HG02870 (cell line): ENCODE results near the gene PTGER1.

ENCODE experiments used
- ATAC-seq: cut with Tn5 transposase; IDR thresholded peaks from one replicate; pipeline ENCODE4 v1.9.1; 2021; ENCODE audit warnings: mild to moderate bottlenecking, moderate library complexity; ENCODE audit not compliant: unreplicated experiment

PTGER1 gene

DNA sequence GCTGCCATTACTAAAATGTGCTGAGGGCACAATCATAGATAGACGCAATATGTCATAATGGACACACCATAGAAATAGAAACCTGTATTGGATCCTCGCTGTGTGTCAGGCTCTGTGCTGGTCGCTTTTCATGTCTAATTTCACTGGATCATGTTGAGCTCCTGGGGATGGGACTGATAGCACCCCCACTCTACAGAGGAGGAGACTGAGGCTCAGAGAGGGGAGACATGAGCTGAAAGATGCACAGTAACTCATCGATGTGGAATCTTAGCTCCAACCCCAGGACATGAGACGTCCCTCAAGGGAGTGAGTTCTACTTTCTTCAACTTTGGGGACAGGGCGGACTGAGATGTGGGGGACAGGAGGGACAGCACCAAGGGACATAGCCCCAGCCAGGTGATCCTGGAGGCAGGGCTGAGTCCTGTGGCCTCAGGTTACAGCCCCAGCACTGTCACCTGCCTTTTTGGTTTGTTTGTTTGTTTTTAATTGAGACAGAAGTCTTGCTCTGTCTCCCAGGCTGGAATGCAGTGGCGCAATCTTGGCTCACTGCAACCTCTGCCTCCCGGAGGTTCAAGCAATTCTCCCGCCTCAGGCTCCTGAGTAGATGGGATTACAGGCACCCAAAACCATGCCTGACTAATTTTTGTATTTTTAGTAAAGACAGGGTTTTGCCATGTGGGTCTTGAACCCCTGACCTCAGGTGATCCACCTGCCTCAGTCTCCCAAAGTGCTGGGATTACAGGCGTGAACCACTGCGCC is 27.4 kb upstream of the PTGER1 start:
- no peak for ATAC-seq

DNA sequence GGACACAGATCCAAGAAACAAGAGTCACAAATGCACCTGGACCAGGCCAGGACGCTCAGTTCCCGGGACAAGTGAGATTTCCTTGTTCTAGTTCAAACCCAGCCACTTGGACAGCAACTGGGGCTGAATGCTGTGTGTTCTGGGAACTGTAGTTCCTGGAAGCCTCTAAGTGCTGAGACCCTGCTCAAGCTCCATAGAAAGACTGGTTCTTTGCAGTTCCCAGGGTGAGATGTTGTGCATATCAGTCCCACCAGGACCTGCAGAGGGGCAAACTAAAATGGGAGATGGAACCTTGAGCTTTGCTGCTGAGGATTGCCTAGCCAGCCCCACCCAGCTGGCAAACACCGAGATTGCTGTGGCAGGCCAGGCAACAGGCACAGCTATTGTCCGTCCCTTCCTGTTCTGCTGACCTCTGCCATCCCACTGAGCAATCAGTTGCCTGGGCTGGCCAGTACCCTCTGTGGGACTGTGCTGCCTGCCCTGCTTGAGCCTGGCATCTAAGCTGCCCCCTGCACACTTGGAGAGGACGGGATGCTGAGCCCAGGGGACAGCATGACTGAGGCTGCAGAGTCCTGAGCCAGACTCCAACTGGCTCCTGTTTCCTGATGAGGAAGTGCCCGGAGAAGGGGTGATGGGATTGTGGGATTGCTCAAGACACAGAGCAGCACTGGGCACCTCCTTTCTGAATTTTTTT is 22.2 kb upstream of the PTGER1 start:
- ATAC-seq = no peak

DNA sequence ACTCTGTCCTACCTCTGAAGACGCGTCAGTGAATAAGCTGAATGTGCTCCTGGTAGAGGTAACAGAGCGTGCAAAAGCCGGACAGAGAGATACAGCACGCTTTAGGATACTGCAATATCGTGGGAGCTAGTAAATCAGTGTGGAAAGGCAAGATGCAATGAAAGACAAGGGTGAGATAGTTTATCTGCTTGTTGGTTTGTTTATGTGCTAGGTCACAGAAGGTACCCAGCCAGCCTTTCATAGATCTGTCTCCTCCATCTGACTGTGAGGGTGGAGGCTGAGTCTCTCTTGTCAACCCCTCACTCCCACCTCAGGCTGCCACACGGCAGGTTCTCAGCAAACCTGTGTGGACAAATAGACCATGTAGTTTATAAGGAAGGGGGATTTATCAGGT is 21.7 kb upstream of the PTGER1 start:
- ATAC-seq = no peak

DNA sequence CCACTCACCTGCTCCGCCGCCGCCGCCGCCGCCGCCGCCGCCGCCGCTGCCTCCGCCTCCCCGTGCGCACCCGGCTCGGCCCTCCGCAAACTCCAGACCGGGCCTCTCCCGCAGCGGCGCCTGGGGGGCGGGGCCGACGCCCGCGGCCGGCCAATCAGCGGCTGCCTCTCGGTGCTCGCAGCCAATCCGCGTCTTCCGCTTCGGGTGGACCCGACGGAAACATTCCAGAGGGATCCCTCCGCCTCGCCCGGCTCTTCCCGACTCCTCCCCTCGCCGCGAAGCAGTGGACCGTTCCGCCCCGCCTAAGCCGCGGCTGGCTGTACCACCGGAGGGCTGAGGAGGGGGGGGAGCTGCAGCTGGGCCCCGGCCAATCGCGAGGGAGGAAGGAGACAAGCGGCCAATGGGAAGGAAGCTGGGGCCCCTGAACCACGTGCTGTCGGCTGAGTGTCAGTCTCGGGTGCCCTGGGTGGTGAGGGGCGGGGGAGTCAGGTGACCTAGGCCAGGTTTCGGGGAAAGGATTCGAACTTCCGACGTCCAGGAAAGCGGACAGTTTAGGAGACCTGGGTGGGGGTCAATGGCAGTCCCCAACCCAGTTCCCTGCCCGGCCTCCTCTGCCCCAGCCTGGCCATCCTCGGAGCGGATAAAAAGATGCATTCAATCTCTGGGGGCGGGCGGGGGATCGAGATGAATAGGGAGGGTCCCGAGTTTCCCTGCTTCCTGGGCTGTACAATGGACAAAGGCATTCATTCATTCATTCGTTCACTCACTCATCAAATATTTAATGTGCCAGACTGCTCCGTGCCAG is 21.1 kb upstream of the PTGER1 start, which contains the start of gene GIPC1:
Gene GIPC1, minus strand, starts transcription at position 99 of the 805 bp plus-strand sequence. CDS start 13,151 bp downstream, outside the sequence.
- ATAC-seq = peak; percentile 73

DNA sequence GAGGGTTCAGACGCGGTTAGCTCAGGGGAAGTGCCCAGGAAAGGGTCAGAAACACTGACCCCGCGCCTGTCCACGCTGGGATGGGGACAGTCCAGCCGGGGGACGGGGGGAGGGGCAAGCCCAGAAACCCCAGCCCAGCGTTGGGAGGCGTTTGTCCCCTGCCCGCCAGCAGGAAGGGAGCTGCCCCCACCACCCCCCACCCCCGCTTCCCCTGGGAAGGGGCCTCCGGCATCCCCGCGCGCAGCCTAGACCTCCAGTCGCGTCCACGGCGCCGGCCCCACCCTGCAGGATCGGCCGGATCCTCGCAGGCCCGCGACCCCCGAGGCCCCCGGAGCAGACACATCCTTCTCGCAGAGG is 20.5 kb upstream of the PTGER1 start:
- ATAC-seq = no peak

DNA sequence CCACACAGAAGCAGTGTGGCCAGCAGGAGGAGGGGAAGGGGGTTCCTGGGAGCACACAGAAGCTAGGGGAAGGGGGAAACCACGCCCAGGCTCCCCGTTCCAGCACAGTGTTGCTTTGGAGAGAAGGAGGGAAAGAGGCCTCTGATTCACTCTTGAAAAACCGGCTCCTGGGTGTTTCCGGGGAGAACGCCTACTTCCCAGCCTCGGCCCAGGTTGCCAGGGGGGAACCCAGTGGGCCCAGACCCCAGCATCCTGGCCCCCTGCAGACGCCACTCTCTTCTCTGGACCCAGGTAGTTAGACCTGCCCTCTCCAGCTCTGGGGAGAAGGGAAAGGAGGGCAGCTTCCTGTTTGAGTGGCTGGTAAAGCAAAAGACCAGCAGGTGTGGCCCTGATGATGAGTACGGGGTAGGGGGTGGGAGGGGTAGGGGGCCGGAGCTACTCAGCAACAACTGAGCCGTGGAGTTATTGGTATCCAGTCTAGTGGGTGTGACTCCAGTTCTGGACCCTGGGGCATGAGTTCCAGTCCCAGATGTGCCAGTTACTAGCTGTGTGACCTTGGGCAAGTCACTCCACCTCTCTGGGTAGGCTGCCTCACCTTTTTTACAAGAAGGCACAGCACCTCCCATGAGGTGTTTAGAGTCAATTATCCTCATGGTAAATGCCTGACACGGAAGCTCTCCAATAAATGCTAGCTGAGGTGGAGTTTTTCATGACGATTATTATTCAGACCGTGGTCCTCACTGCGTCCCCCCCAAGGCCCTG is 19.9 kb upstream of the PTGER1 start:
- ATAC-seq = no peak

DNA sequence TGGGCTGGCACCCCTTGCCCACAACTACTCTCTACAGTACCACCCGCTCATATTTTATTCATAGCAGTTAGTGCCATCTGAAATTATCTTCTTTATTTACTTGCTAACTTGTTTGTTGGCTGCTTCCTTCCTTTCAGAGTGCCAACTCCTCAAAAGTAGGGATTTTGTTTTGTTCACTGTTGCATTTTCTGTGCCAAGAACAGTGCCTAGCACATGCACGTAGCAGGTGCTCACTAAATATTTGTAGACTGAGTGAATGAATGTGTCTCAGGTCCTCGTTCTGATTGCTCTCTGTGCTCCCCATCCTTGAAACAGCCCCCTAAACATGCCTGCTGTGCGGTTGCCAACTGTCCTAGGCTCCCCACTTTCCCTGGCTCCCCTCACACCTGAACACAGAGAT is 19.3 kb upstream of the PTGER1 start:
- ATAC-seq = no peak

DNA sequence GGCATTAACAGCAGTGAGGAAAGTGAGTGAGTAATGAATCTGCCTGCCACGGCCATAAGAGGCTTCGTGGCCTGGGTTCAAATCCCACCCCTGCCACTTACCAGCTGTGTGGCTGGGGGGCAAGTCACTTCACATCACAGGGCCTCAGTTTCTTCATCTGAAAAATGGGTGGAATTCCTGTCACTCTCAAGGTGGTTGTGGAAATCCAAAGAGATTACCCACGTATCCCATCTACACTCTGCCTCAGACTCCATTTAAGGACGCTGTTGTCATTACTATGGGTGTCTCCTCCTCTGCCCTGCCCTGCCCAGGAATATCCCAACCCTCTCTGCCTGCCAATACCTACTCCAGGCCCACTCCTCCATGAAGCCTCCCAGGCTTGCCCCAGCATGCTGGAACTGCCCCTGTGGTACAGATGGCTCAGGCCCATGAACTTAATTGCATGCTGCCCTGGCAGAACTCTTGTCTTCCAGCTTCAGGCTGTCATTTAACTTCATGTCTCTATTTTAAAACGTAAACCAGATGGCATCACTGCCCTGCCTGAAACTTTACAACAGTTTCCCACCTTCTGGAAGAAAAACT is 17.7 kb upstream of the PTGER1 start:
- ATAC-seq = no peak

DNA sequence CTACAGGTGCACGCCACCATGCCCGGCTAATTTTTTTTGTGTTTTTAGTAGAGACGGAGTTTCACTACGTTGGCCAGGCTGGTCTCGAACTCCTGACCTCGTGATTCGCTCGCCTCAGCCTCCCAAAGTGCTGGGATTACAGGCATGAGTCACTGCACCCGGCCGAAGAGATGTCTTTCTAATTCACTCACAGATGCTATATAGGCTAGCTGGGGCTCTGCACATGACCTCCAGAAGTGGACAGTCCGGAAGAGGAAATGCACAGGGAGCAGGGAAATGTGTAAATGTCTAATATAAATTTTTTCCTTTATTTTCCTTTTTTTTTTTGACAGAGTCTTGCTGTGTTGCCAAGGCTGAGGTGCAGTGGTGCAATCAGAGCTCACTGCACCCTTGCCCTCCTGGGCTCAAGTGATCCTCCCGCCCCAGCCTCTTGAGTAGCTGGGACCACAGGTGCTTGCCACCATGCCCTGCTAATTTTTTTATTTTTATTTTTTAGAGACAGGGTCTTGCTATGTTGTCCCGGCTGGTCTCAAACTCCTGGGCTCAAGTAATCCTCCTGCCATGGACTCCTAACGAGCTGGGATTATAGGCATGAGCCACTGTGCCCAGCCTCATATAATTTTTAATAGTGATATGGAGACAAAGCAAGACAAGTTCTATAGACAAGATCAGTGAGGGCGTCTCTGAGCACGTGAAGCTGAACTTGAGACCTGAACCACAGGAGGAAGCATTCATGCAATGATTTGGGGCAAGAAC is 12.4 kb upstream of the PTGER1 start:
- ATAC-seq = no peak

DNA sequence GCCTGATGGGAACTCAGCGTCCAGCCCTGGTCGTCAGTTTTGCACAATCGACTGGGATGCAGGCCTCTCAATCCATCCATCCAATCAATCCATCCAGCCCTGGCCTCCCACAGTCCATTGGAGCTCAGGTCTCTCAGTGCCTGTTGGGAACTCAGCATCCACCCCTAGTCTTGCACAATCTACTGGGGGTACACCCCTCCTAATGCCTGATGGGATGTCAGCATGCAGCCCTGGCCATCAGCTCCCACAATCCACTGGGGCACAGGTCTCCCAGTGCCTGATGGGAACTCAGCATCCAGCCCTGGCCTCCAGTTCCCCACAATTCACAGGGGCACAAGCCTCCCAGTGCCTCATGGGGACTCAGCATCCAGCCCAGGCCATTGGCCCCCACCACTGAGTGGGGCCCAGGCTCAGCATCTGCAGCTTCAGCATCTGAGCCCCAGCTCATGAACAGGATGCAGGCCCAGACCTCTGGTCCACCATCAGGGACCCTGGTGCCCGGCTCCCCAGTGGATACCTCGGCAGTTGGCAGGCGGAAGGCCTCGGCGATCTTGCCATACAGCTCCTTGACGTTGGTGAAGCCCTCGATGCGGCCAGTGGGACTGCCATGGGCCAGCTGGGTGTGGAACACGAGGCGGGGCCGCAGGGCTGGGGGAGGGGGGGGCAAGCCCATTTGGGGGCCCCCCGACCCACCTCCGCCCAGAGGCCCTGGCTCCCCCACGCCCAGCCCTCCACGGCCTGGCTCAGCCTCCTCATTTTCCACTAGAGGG is 7.2 kb upstream of the PTGER1 start:
- no peak for ATAC-seq

DNA sequence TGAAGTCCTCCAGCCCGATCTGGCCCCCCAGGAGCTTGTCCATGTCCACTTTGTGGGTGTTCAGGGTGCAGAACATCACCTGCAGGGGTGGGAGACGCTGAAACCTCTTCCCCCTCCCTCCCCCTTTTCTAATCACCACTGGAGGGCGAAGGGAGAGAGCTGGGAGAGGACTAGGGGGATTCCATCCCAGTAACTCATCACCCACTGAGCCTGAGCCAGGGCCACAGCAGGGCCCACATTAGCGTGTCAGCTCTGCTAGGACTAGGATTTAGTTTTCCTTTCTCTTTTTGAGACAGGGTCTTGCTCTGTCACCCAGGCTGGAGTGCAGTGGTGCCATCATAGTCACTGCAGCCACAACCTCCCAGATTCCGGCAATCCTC is 5.5 kb upstream of the PTGER1 start:
- ATAC-seq = no peak

DNA sequence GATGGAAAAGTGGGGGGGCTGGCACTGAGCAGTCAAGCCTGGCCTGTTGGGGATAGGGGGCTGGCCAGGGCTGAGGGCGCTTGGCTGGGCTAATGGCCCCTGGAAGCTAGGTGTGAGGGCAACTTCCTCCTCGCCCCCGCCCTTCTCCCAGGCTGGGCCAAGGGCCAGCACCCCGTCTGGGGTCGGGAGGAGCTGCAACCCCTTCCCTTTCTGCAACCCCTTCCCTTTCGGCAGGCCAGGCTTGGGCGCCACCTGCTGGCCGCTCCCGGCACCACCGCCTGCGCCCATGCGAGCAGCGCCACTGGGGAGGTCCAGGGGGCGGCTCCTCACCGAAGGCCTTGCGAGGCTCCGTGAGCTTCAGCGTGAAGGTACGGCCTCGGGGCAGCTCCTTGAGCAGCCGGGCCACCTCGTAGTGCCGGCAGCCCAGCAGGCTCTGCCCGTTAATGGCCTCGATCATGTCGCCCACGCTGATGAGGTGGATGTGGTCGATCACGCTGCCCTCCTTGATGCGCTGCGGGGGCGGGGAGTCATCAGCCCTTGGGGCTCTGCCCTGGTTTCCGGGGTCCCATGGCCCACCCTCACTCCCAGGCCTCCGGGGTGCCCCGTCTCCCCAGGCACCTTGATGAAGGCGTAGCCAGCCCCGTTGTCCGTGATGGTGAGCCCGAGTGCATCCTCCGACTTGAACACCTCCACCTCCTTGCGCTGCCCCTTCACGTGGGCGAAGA is 5.0 kb upstream of the PTGER1 start:
- no peak for ATAC-seq

DNA sequence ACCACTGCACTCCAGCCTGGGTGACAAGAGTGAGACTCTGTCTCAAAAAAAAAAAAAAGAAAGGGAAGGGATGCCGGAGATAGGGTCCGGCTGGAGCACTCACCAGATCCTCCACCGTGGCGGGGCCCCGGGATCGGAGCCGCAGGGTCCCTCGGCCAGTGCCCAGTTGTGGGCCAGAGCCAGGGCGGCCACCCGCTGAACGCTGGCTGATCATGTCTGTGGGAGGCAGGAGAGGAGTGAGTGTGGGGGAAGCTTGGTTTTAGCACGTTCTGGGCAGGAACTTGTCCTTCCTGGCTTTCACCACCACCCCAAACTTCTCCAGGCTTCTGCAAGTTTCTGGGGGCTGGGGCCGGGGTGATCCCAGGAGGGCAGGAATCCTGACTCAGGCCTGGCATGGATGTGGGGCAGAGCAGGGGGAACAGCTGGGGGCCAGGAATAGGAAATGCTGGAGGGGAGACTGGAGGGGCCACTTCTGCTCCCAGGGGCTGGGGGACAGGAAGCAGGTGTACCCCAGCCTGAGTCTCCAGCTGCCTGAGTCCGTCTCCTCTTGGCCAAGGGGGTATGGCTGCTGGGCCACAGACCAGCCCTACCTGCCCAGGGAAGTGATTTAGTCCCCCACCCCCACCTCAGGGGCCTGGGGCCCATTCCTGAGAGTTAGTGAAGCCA is 4.3 kb upstream of the PTGER1 start:
- ATAC-seq = no peak

DNA sequence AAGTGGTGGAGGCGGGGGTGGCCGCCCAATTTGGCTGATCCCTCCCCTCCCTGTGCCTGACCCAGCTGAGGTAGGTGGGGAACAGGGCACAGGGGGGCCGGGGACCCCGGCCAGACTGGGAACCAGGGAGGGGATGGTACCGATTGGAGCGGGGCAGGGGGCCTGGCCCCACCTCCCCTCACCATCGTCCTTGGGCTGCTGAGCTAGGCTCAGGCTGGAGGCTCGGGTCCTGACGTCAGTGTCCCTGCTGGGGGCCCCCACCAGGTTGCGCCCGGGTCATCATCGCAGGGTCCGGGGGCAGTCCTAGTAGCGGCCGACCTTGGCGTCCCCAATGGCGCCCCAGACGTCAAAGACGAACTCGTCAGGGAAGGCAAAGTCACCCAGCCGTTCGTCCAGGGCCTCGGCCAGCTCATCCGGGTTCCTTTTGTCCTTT is 3.0 kb upstream of the PTGER1 start:
- ATAC-seq = no peak

DNA sequence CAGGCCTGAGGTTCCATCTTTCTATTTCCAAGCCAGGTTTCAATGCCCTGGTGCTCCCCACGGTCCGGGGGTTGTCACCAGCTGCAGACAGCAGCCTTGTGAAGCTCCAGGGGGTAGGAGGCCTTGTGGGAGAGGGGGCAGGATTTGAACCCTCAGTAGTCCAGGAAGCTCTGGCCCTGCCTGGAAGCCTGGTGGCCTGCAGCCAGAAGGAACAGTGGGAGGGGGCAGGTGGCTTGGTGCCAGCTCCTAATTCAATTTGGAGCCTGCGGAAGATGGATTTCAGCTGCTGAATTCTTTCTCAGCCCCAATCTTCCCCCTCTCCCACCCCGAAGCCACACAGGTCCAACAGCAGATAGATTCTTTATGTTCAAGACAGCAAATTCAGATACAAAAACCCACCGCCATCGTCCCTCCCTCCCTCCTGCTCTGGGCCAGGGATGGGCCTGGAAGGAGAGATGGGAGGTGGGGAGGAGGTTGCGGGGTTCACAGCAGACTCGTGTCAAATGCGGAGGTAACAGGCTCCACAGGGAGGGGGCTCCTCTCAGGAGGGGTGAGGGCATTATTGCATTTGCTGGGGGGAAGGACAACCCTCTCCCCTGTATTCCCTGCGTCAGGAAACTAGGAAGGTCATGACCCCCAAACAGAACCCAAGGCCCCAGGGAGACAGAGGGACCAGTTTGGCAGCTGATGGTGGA is 2.4 kb upstream of the PTGER1 start:
- ATAC-seq = no peak

DNA sequence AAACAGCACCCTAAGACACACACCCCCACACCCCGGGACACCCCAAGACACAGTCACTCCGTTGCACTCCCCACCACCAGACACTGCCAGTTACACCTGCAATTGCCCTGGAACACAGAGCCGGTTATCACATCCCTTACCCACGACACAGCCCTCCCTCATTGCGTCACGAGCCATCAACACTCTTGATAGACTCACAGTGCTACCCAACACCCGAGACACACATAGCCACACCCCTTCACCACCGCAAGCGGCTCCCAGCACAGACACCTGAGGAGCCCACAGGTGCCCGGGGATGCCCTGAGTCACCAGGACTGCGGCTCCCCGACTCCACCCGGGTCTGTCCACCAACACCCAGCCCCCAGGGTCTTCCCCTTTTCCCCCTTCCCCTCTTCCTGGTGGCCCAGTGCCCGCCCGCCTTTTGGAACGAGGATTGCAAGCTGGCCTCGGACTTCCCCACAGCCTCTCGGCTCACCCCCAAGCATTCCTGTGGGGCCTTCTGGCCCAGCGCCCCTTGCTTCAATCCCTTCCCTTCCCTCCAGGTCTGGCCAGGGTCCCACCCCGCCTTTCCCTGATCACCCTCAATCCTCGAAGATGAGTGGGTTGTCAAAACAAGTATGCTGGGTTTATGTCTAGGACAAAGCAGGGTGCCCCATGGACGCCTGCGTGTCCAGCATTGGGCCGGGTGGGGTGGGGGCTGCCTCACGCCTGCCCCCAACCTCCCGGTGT is 1.7 kb upstream of the PTGER1 start:
- ATAC-seq = no peak

DNA sequence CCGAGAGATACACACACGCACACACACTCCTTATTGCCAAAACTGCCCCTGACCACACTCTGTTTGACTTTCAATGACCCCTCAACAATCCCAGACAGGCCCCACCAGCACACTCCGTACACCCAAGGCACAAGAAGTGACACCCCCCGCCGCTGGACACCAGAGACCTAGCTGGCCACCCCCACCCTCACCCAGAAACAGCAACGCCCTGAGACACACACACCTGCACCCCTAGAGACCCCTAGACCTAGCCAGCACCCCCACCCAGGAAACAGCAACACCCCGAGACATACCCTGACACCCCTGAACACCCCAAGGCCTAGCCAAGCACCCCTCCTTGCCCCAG is 1.1 kb upstream of the PTGER1 start:
- ATAC-seq = no peak
